Measurements from ENCODE around the gene WDR36.

GRCh38 chr5:111074244-111074643 is 17.9 kb upstream of the WDR36 start:
- TF ChIP-seq POLR2A (IDR thresholded peaks at IDR 0.05; ENCODE audit: low read depth): no peak
- TF ChIP-seq, protein P1, sequence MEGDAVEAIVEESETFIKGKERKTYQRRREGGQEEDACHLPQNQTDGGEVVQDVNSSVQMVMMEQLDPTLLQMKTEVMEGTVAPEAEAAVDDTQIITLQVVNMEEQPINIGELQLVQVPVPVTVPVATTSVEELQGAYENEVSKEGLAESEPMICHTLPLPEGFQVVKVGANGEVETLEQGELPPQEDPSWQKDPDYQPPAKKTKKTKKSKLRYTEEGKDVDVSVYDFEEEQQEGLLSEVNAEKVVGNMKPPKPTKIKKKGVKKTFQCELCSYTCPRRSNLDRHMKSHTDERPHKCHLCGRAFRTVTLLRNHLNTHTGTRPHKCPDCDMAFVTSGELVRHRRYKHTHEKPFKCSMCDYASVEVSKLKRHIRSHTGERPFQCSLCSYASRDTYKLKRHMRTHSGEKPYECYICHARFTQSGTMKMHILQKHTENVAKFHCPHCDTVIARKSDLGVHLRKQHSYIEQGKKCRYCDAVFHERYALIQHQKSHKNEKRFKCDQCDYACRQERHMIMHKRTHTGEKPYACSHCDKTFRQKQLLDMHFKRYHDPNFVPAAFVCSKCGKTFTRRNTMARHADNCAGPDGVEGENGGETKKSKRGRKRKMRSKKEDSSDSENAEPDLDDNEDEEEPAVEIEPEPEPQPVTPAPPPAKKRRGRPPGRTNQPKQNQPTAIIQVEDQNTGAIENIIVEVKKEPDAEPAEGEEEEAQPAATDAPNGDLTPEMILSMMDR (IDR thresholded peaks at IDR 0.05): no peak
